ENCODE data around the gene CARMIL1.

DNA sequence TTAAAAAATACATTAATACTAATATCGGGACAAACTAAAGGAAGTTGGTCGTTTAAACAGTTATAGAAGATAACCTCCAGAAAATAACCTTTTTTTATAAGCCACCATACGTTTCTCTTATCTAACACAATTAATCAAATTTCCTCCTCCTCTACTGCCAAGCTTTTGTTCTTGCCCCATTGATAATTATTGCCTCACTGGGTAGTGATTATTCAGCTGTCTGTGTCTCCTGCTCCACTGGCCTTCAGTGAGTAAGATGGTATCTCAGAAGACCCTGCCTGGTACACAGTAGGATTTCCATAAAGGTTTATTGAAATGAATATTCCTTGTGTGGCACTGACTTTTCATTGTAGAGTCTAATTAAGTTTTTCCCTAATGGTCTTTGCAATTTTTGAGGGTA, 207.4 kb downstream of the CARMIL1 start:
- TF ChIP-seq, protein P1, sequence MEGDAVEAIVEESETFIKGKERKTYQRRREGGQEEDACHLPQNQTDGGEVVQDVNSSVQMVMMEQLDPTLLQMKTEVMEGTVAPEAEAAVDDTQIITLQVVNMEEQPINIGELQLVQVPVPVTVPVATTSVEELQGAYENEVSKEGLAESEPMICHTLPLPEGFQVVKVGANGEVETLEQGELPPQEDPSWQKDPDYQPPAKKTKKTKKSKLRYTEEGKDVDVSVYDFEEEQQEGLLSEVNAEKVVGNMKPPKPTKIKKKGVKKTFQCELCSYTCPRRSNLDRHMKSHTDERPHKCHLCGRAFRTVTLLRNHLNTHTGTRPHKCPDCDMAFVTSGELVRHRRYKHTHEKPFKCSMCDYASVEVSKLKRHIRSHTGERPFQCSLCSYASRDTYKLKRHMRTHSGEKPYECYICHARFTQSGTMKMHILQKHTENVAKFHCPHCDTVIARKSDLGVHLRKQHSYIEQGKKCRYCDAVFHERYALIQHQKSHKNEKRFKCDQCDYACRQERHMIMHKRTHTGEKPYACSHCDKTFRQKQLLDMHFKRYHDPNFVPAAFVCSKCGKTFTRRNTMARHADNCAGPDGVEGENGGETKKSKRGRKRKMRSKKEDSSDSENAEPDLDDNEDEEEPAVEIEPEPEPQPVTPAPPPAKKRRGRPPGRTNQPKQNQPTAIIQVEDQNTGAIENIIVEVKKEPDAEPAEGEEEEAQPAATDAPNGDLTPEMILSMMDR (conservative IDR thresholded peaks at IDR 0.05; ENCODE audit: low read length), result no peak
- no peak for TF ChIP-seq EZH2phosphoT487 (IDR thresholded peaks at IDR 0.05; ENCODE audit: borderline replicate concordance)
